SU-DHL-6 (cell line): ENCODE results near the gene MOV10L1.

Source experiments
- CTCF ChIP-seq: fragments of 200-600 bp; sonication (generic); IDR thresholded peaks from one replicate; pipeline ENCODE4 v1.5.1; 2017; ENCODE audit warnings: antibody characterized with exemption, mild to moderate bottlenecking, low read length, moderate library complexity; ENCODE audit not compliant: insufficient read depth, poor library complexity, severe bottlenecking
- EZH2phosphoT487 ChIP-seq: fragments of 200-600 bp; sonication (generic), shearing (Covaris generic); conservative IDR thresholded peaks from 2 replicates; pipeline ENCODE4 v1.6.1; 2018; ENCODE audit warnings: mild to moderate bottlenecking, antibody characterized with exemption, low read length, moderate library complexity, mixed read lengths

- TF ChIP-seq EZH2phosphoT487, result no peak
- no peak for TF ChIP-seq CTCF
These were observed 30.6 kb upstream of the MOV10L1 start for GRCh38 chr22:50058906-50059880.
